IPS DF 4.7 (cell line): ENCODE measurements around the gene BIN1.

Experiments
- DNase-seq: peaks from one replicate; pipeline ENCODE4 v3.0.0-alpha.2; 2013; ENCODE audit warnings: low spot score; ENCODE audit errors: extremely low read depth

Gene BIN1

DNA sequence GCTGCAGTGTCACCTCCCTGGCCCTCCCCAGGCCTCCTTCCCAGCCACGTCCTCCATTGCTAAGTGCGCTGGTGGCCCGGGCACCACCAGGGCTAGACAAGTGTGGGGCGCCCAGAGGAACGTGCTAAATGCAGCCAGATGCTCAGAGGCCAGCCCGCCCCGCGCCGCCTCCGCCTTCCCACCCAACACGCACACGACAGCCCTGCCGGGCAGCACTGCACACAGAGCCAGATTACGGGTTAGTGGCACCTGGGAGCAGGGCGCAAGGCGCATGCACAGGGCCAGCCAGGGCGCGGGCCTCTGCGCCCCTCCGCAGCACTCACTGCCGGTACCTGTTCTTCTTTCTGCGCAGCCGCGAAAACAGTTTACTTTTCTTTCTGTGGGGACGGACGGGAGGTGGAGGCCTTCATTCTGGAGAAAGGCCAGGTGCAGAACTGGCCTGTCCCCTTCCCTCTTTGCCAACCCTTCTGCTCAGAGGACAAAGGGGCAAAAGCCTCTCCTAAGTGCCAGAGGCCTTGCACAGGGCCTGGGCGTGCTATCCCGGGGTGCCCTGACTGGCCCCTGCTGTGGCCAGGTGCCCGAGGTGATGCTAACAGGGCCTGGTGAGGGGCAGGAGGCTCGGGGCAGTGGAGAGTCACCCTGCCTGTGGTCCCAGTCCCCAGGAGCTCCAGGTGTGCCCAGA lies 46.5 kb downstream of the BIN1 start:
- no peak for DNase-seq

DNA sequence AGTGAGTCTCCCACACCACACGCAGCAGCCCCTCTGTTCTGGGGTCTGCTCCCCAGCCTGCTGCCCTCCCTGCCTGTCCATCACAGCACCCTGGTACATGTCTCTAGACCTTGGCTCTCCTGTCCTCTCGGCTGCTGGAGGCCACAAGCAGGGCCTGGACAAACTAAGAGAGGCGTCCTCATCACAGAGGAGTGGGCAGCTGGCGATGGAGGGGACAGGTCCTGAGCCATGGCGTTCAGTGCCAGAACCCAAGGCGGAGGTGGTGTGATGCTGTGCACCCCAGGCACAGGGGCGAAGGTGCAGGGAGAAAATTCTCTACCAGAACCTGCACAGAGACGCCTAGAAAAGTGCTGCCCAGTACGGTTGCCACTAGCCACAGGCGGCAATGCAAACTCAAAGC lies 47.4 kb downstream of the BIN1 start:
- no peak for DNase-seq

DNA sequence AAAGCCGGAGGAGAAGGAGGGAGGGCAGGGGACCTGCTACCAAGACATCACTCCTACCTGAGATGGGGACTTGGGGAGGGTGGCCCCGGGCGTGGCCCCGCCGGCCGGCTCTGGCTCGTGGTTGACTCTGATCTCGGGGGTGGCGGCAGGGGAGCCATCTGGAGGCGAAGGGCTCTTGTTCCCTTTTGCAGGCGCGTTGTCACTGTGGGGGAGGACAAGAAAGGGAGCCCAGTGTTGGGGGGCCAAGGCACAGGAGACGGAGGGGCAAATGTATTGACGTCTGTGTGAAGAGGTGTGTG lies 48.1 kb downstream of the BIN1 start:
- DNase-seq: no peak

DNA sequence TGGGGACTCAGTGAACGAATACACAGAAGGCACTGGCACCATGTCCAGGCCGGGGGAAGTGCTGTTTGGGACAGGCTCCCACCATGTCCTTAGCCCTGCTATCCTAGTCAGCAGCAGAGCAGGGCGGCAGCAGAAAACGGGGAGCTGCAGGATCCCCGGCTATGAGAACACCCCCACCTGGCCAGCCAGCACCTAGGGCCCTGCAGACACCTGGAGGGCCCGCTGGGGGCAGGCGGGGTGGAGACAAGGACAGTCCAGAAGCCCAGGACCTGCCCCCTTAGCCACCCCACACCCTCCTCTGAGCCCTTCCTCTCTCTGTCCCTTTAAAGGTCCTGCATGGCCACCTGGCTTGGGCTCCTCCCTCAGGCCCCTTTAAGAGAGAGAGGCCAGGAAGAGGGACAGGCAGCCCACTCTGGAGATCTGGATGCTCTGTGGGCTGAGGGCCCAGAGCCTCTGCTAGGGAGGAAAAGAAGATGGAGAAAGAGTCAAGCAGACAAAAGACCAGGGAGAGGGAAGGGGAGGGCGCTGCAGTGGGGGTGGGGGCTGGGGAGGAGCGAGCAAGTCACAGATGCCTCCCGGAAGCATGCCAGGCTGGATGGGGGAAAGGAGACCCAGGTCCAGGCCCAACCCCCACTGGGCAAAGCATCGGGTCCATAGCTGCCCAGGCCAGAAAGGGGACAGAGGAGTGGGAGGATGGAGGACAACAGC lies 48.6 kb downstream of the BIN1 start:
- DNase-seq: no peak

DNA sequence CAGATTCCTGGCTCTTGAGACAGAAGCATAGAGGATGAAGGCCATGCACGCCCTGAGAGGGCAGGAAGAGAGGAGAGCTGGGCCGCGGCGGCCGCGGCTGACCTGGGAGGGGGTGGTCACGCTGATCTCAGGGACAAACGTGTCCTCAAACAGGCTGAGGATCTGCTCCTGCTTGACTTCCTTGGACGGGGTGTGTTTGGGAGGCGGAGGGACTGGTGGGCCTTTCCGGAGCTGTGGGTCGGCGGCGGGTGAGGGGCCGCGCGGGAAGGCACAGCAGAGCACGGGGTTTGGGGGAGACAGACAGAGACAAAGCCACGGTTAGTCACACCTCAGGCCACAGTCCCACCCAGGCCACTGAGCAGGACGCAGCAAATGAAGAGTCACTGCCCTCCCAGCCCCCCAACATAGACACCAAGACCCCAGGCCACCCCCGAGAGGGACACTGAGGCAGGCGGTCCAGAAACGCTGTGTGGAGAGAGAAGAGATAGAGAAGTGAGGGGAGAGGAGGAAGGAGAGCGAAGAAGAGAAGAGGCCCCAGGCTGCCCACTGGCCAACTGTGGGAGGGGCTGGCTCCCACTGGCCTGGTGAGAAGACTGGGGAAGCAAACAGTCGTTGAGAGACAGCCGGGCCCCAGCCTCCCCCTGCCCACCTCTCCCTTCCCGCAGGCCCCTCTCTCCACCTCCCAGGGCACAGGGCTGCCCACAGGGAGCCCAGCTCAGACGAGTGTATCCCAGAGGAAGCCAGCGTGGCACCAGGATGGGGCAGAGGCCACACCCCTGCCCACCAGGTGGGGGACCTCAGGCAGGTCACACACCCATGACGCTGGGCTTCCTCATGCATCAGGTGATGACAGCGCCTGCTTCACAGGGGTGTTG lies 49.3 kb downstream of the BIN1 start:
- no peak for DNase-seq

DNA sequence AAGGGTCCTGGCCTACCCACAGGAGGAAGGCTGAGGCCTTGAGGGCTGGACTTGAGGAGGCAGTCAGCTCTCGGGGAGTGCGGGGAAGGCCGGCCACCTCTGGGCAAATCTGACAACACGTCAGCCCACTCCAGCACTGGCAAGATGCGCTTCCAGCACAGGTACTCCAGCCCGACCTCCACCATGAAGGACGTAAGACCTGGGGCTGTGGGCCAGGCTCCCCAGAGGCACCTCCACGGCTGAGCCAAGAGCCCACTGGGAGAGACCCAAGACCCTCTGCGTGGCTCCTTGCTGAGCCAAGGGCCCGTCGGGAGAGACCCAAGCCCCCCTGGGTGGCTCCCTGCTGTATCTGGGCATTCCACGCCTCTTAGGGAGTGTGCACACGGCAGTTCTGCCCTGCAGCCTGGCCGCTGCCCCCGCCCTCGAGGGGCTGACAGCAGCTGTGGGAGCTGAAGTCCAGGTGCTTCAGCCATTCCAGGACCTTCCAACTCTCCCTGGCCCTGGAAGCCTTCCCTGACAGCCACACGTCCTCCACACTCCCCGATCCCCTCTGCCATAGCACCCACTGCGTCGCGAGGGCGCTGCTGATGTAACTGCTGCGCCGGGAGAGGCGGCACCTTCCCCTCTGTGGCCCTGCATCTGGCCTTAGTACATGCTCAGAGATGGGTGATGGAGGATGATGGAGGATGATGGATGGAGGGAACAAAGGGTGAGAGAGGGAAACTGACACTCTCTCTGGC lies 50.2 kb downstream of the BIN1 start:
- DNase-seq: no peak

DNA sequence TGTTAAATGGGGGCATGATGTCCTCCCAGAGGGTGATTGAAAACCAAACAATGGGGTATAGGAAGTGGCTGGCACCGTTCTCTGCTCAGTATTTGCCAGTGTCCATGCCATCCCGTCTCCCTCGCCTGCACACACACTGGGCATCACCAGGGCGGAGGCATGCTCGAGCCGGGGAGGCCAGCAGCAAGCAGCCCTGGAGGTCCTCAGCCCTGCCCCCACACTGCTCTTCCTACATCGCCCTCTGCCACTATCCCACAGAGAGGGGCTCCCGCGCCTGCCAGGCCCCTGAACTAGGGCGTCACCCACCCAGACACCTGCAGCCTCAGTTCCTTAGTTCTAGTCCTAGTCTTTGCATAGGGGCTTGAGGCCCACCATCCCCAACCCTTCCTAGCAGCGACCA lies 50.9 kb downstream of the BIN1 start:
- no peak for DNase-seq

DNA sequence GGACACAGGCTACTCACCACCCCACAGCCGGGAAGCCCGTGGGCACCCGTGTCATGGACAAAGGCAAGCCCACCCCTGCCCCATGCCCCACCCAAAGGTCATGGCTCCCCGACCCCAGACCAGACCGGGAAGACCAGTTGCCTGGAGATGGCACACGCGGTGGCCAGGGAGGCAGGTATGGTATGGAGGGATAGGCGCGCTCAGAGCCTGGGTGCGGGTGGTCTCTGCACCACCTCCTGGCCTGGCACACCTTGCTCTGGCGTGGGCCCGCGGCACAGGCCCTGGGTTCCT lies 51.2 kb downstream of the BIN1 start:
- DNase-seq: no peak

DNA sequence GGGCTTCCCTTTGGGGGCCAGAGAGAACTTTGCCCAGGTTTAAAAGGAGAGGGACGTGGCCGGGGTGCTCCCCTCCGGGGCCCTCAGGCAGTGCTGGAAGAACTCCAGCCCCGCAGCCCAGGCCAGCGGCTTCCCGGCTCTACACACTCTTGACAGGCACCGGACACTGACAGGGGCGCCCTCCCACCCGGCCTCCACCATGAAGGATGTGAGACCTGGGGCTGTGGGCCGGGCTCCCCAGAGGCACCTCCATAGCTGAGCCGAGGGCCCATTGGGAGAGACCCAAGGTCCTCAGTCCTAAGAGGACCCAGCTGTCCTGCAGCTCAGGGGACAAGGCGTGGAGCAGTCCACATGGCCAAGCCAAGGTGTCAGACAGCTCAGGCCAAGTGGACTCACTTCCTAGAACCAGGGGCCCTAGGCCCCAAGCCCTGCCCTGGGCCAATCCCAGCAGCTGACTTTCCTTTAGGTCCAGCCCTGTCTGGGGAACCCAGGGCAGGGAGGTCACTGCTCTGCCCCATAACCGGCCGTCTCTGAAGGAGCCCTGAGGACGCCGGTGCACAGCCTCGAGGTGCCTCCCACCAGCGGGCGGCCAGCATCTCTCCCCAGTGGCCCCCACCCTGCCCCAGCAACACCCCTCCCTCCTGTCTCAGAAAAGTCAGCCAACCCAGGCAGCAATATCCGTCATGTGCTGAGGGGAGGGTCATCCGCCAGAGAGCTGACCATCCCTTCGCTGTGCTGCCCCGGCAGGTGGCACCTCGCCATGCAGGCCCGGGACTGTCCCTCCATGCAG lies 51.8 kb downstream of the BIN1 start:
- no peak for DNase-seq

DNA sequence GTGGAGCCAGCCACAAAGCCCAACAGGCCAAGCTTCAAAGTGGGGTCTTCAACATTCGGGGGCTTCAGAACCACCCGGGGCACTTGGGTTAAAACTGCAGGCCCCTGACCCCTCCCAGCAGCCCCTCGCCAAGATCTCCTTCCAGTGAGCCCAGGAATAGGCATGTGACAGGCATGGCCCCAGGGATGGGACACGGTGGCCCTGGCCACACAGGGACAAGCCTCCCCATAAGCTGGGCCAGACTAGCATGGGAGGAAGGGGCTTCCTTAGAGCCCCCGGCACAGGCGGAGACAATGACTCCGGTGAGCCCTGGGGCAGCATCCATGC lies 52.4 kb downstream of the BIN1 start:
- DNase-seq: no peak

DNA sequence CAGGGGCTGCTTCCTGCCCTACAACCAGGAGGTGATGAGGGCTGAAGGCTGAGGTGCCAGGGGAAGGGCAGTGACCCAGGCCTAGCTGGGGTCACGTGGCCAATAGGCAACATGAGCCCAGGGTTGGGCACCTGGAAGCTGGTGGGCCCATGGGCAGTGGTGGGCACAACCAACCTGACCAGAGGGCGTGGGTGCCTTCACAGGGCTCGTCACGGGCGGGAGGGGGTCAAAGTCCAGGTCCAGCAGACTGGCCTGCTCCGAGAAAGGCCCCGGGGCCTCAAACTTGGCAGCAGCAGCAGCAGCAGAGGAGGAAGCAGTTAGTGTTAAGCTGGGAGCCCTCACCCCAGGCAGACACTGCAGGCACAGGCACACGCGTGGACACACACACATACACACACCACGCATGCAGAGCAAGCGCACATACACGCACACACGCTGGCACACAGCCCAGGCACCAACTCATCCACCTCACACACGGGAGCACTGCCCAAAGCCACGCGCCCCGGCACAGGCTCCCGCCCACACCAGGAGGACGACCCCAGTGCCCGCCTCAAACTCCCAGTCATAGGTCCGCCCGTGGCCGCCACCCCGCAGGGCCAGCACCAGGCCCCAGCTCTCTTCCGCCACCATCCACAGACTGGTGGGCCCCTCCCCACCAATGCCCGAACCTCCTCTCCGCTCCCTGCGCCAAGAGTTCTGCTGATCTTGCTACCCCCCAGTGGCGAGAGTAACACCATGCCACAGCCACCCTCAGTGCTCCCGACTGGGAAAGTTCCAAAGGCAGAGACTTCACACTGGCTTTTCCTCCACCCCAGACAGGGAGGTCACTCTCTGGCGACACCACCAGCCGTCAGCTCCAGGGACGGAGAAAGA lies 53.0 kb downstream of the BIN1 start:
- DNase-seq: no peak

DNA sequence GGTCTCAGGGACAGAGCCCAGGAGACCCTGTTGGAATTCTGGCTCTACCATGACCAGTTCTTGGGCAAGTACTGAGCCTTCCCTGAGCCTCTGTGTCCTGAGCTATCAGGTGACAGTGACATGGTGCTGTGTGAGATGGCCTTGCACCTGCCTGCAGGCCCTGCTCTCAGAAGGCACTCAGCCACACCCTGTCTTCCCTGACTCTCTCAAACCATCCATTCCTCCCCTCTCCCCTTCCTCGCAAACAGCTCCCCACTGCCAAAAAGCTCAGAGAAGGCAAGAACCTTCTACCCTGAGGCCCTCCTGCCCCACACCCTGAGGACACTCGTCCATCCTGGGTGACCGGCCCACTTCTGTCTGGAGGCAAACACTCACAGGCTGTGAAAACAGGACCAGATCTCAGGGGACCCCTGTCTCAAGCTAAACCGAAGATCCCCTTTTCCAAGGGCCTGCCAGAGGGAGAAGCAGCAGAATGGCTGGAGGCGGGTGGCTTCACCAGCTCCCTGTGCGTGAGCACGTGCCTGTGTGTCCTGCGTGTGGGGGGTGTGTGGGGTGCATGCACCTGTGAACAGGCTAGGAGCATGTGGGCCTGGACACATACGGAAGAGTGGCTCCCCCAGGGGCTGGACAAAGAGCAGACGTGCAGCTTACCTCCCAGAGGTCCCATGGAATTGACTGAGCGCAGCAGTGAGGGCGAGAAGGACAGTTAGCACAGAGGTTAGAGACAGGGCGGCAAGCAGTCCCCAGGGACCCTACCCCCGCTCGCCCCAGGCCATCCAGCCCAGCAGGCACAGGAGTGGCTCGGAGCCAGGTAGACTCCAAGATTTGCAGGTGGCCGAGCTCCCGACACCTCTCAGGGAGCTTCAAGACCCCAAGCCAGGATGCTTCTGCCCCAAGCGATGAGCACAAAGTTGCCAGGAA lies 53.9 kb downstream of the BIN1 start:
- DNase-seq: no peak

DNA sequence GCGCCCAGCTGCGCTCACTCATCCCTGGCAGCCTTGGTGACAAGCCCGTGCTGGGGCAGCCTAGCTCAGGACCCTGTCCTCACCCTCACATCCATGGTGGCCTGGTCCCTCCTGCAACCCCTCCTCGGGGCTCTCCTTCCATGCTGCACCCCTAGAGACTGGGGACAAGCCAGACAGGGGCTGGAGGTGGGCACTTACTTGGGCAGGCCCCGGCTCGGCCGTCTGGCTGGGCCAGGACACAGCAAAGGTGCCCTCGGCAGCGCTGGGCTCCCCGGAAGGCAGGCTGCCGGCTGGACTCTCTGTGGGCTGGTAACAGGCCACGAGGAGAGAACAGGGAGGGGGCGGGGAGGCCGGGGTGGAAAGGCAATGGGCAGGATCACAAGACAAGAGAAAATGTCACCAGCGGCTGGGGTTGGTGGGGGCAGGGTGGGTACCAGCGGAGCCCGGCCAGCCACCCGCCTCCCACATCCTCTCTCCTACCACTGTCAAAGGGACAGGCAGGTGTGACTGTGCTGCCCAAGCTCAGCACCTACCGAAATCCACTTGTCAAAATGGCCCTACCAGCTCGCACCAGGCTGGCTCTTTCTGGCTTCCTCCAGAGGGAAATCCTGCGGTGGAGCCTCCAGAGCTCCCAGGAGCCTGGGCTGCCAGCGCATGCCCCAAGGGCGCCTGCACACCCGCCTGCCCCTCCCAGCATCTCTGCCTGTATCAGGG lies 54.7 kb downstream of the BIN1 start:
- DNase-seq: no peak

DNA sequence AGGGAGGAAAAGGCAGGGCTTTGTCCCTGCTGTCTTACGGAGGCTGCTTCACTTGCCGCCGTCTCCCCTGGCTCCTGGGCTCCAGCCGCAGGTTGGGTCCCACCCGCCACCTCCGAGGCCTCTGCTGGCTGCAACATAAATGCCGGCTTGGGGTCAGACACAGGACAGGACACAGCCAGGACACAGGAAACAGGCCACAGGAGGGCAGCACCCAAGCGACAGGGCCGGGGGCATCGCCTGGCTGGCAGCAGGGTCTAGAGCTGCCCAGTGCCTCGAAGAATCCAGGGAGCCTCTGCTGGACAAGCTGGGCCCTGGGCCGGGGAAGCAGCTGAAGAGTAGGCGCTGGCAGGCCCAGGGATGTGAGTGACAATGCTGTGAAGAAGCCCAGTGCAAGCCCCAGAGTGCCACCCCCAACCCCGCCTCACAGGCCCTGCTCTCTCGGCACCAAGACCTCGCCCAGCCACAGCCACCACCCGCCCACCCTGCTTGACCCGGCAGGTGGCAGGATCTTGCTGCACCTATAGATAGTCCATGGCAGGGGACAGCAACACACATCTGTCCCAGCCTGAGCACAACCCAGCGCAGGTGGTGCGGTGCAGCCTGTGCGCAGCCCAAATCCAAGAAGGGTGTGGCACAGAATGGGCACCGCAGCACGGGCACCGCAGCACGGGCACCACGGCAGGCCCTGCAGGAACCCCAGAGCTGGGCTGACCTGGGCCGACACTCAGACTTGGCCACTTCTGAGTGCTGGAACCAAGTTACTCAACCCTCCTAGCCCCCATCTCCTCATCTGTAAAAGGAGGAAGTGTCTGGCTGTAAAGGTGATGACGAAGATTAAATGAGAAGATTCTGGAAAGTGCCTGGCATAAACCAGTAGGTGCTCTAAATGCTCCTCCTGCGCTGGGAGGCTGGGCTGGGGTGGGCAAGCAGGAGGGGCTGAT lies 55.6 kb downstream of the BIN1 start:
- DNase-seq: no peak

DNA sequence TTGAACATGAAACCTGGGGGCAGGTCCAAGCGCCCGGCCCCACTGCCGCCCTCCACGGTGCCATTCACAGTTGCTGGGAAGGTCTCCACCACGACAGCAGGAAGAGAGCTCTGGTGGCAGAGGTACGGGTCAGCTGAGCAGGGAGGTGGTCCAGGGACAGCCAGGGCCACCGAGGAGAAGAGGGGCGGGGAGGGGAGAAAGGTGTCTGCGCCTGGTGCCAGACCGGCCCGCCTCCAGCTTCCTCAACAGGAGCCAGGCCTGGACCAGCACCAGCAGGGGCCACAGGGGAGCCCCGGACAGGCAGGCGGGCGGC lies 56.2 kb downstream of the BIN1 start:
- DNase-seq: no peak

DNA sequence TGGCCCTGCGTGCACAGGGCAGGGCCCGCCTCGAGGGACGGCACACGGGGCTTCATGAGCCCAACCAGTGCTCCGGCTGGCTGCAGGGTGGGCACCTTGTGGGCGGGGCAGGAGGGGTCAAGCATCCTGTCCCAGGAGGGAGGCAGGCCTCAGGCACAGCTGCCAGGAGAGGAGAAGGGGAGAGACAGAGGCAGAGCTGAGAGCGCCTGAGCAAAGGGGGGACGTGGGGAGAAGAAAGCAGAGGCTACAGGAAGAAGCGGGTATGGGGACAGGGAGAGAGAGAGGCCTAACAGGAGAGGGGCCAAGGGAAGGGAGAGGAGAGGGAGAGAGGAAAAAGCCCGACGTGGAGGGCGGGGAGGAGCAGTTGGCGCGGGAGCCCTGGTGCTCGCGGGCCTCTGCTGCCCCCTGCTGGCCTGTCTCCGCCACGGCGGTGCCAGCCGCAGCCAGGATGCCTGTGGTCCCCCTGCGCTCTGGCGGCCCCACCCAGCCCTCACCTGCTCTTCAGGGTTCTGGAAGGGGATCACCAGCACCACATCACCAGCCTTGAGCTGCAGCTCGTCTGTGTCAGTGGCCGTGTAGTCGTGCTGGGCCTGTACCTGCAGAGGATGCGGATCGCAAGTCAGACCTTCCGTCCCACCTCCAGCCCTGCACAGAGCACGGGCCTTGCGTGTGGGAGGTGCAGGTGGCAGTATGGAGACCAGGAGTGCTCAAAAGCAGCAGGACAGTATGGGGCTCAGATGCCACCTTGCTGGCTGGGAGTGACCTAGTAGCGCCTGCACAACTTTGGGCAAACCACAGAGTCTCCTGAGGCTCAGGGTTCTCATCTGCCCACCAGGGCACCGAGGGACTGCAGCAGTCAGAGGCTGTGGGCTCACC lies 56.8 kb downstream of the BIN1 start:
- DNase-seq: no peak
